Suprapubic skin (tissue), 3 donors: Measurements from ENCODE around the gene TCF7L2.

Experiments
- POLR2A ChIP-seq, 2 donors: fragments of 450-650 bp; IDR thresholded peaks; one replicate each; pipeline ENCODE4 v1.6.1; 2017; ENCODE audit warnings: antibody characterized with exemption in 2 of 2, mild to moderate bottlenecking in 2 of 2, moderate library complexity in 2 of 2
- TF ChIP-seq, protein P1 (sequence below), 2 donors: fragments of 200-600 bp in 1 of 2; fragments of 450-650 bp in 1 of 2; sonication (generic) in 1 of 2; IDR thresholded peaks; one replicate each; pipeline ENCODE4 v1.5.1; 2016 to 2019; ENCODE audit warnings: antibody characterized with exemption in 2 of 2, mild to moderate bottlenecking in 1 of 2, moderate library complexity in 1 of 2

DNA sequence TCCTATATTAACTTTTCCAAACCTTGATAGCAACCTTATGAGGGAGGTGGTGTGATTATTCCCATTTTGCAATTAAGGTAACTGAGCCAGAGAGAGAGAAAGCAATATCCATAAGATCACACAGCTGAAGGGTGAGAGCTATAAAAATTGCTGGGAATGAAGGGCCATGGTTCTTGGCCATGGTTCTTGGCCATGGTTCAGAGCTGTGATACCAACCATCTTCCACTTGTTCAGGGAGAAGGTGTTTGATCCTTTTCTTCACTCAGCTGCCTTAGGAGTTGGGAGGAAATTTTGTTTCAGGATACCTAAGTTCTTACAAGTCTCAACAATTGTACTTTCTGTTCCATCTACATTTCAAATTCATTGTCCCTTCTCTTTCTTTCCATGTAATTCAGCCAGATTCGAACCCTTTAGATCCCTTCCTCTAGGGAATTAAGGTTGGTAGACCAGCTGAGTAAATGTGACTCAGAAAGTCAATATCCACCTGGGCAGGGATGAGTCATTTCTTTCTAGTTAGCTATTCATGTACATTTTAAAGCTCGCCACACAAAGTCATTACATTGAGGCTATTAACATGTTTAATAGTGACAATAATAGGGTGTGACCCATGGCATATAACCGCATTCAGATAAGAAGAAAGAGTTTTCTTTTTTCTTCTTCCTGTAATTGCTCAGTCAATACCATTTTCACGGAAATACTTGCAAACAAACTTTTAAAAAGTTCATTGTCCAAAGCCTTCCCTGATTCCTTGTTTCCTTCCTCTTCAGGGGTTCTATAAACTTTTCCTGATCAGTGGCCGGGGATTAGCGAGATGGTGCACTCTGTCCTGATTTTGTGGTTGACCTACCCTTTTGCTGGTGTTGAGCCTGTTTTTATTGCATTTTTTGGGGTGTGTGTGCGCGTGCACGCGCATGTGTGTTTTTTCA is 143.4 kb downstream of the TCF7L2 start:
- TF ChIP-seq, protein P1, sequence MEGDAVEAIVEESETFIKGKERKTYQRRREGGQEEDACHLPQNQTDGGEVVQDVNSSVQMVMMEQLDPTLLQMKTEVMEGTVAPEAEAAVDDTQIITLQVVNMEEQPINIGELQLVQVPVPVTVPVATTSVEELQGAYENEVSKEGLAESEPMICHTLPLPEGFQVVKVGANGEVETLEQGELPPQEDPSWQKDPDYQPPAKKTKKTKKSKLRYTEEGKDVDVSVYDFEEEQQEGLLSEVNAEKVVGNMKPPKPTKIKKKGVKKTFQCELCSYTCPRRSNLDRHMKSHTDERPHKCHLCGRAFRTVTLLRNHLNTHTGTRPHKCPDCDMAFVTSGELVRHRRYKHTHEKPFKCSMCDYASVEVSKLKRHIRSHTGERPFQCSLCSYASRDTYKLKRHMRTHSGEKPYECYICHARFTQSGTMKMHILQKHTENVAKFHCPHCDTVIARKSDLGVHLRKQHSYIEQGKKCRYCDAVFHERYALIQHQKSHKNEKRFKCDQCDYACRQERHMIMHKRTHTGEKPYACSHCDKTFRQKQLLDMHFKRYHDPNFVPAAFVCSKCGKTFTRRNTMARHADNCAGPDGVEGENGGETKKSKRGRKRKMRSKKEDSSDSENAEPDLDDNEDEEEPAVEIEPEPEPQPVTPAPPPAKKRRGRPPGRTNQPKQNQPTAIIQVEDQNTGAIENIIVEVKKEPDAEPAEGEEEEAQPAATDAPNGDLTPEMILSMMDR (IDR thresholded peaks at IDR 0.05) = no peak
- no peak for TF ChIP-seq POLR2A (IDR thresholded peaks at IDR 0.05)
